ENCODE results near the gene CCDC197.

Gene CCDC197

GRCh38 chr14:93960774-93961438 lies 36.2 kb upstream of the CCDC197 start:
- no peak for DNase-seq (ENCODE audit: low read depth in 1 of 2, low spot score in 1 of 2)

GRCh38 chr14:93961620-93962019 lies 35.5 kb upstream of the CCDC197 start:
- DNase-seq (ENCODE audit: low read depth in 1 of 2, low spot score in 1 of 2), result no peak

GRCh38 chr14:93962701-93963601 lies 34.1 kb upstream of the CCDC197 start:
- DNase-seq (ENCODE audit: low read depth in 1 of 2, low spot score in 1 of 2), result no peak

- DNase-seq (ENCODE audit: low read depth in 1 of 2, low spot score in 1 of 2), result no peak
These were observed 33.4 kb upstream of the CCDC197 start for GRCh38 chr14:93963692-93964091.

- no peak for DNase-seq (ENCODE audit: low read depth in 1 of 2, low spot score in 1 of 2)
These were observed 32.8 kb upstream of the CCDC197 start for GRCh38 chr14:93964281-93964680.

GRCh38 chr14:93964820-93965286 lies 32.2 kb upstream of the CCDC197 start:
- DNase-seq (ENCODE audit: low read depth in 1 of 2, low spot score in 1 of 2), result no peak

- DNase-seq (ENCODE audit: low read depth in 1 of 2, low spot score in 1 of 2), result no peak
These were observed 31.7 kb upstream of the CCDC197 start for GRCh38 chr14:93965287-93965821.

GRCh38 chr14:93965946-93966474 lies 31.1 kb upstream of the CCDC197 start:
- DNase-seq (ENCODE audit: low read depth in 1 of 2, low spot score in 1 of 2), result no peak

- no peak for DNase-seq (ENCODE audit: low read depth in 1 of 2, low spot score in 1 of 2)
These were observed 29.4 kb upstream of the CCDC197 start for GRCh38 chr14:93967637-93968250.

GRCh38 chr14:93969082-93969828 lies 27.8 kb upstream of the CCDC197 start:
- no peak for DNase-seq (ENCODE audit: low read depth in 1 of 2, low spot score in 1 of 2)

GRCh38 chr14:93970585-93970964 lies 26.5 kb upstream of the CCDC197 start:
- DNase-seq (ENCODE audit: low read depth in 1 of 2, low spot score in 1 of 2), result peak; percentile 52 to 56

GRCh38 chr14:93970965-93971634 lies 26.0 kb upstream of the CCDC197 start:
- DNase-seq (ENCODE audit: low read depth in 1 of 2, low spot score in 1 of 2), result peak in 1 of 2 donors; percentile 41

- no peak for DNase-seq (ENCODE audit: low read depth in 1 of 2, low spot score in 1 of 2)
These were observed 25.5 kb upstream of the CCDC197 start for GRCh38 chr14:93971635-93972027.

- no peak for DNase-seq (ENCODE audit: low read depth in 1 of 2, low spot score in 1 of 2)
These were observed 24.4 kb upstream of the CCDC197 start for GRCh38 chr14:93972618-93973205.

- DNase-seq (ENCODE audit: low read depth in 1 of 2, low spot score in 1 of 2), result no peak
These were observed 23.5 kb upstream of the CCDC197 start for GRCh38 chr14:93973607-93974006.

GRCh38 chr14:93974299-93974698 lies 22.8 kb upstream of the CCDC197 start:
- DNase-seq (ENCODE audit: low read depth in 1 of 2, low spot score in 1 of 2), result no peak

- no peak for DNase-seq (ENCODE audit: low read depth in 1 of 2, low spot score in 1 of 2)
These were observed 22.3 kb upstream of the CCDC197 start for GRCh38 chr14:93974833-93975232.

- no peak for DNase-seq (ENCODE audit: low read depth in 1 of 2, low spot score in 1 of 2)
These were observed 21.2 kb upstream of the CCDC197 start for GRCh38 chr14:93975791-93976476.

GRCh38 chr14:93976477-93977057 lies 20.5 kb upstream of the CCDC197 start, which contains the start of gene ASB2:
Gene ASB2, minus strand, starts transcription at chr14:93976570. Its CDS starts 12,031 bp downstream, at chr14:93964539.
- DNase-seq (ENCODE audit: low read depth in 1 of 2, low spot score in 1 of 2), result no peak

Data from activated T-helper 1 cell treated with anti-CD3 and anti-CD28 coated beads, Interleukin-2, amount 50 U/mL, for 16 hours (primary cell).